HepG2 (cell line): ENCODE measurements around the gene SSMEM1. TPM values are rescaled to one million over a fixed set of nuclear protein-coding genes. Genes with fewer than 3 reads are reported as not detected.

Experiments used
- ATAC-seq: fragments of 200-7000 bp; cut with Tn5 transposase; 3 replicates; pipeline ENCODE4 v1.9.1; 2020; ENCODE audit warnings: mild to moderate bottlenecking, moderate library complexity
- BruUV-seq: library from RNA; stranded (reverse); fragments of 400-500 nt; replicated peaks from 2 replicates; lab custom pipeline; 2021; lab: Mats Ljungman, UMichigan
- CTCF ChIA-PET: fragments of 300-600 bp; formaldehyde crosslinking; extraction: SDS; loops from one replicate; lab custom pipeline; 2021; ENCODE audit warnings: low total read pairs, inconsistent platforms, low intra/inter-chr PET ratio; lab: Yijun Ruan, JAX
- POLR2A ChIA-PET: fragments of 350-600 bp; sonication (Branson Sonifier 250); formaldehyde crosslinking; loops from one replicate; lab custom pipeline; 2020; ENCODE audit warnings: antibody characterized with exemption, inconsistent platforms; lab: Yijun Ruan, JAX
- DNase-seq: peaks from one replicate; pipeline ENCODE4 v3.0.0-alpha.2; 2015; ENCODE audit warnings: low spot score
- FAIRE-seq: peaks from 3 replicates; lab custom pipeline; 2011; peaks lifted over from hg19 to GRCh38; lab: Jason Lieb, UNC
- H2AFZ ChIP-seq: one replicate; pipeline ENCODE4 v1.6.1; 2011; ENCODE audit warnings: low read length, inconsistent platforms
- H3K27ac ChIP-seq: fragments of 300-600 bp; 3 replicates; pipeline ENCODE4 v1.8.0; 2011; ENCODE audit warnings: mixed run types, mild to moderate bottlenecking, mixed read lengths, low read length, inconsistent platforms; ENCODE audit not compliant: insufficient read depth; ENCODE audit errors: extremely low read length
- H3K27me3 ChIP-seq, 2 experiments: fragments of 200-600 bp in 1 of 2; 2 replicates in 1 of 2; 3 replicates in 1 of 2; pipeline versions ENCODE4 v1.6.0 to v1.8.0; 2011; ENCODE audit warnings: low read length in 2 of 2, mild to moderate bottlenecking in 2 of 2, moderate library complexity in 2 of 2, inconsistent platforms in 1 of 2; ENCODE audit not compliant: insufficient read depth in 2 of 2, control insufficient read depth in 1 of 2
- H3K36me3 ChIP-seq, 2 experiments: fragments of 200-600 bp in 1 of 2; replicated peaks in 1 of 2; 2 replicates in 1 of 2; 3 replicates in 1 of 2; pipeline versions ENCODE4 v1.5.1 to v1.8.0; 2011; ENCODE audit warnings: low read length in 2 of 2, inconsistent platforms in 1 of 2; ENCODE audit not compliant: insufficient read depth in 2 of 2, control insufficient read depth in 1 of 2
- H3K4me1 ChIP-seq: 2 replicates; pipeline ENCODE4 v1.5.1; 2012; ENCODE audit warnings: low read length, inconsistent platforms; ENCODE audit not compliant: insufficient read depth
- H3K4me2 ChIP-seq: 2 replicates; pipeline ENCODE4 v1.6.0; 2011; ENCODE audit warnings: low read depth, low read length, inconsistent platforms
- H3K4me3 ChIP-seq, 3 experiments: fragments of 200-600 bp in 1 of 3; sonication (generic), shearing (Covaris generic) in 1 of 3; replicated peaks in 1 of 3; 2 replicates each; pipeline ENCODE4 v1.5.1; 2011 to 2016; ENCODE audit warnings: low read length in 3 of 3, inconsistent platforms in 2 of 3, low read depth in 2 of 3, mild to moderate bottlenecking in 2 of 3, control low read depth in 1 of 3, mixed read lengths in 1 of 3; ENCODE audit not compliant: insufficient read depth in 1 of 3
- H3K79me2 ChIP-seq: one replicate; pipeline ENCODE4 v1.6.1; 2011; ENCODE audit warnings: low read length, inconsistent platforms; ENCODE audit not compliant: insufficient read depth
- H3K9ac ChIP-seq: 2 replicates; pipeline ENCODE4 v1.6.0; 2011; ENCODE audit warnings: mild to moderate bottlenecking, low read depth, low read length, inconsistent platforms; ENCODE audit not compliant: insufficient read depth
- H3K9me3 ChIP-seq: 2 replicates; pipeline ENCODE4 v1.5.1; 2012; ENCODE audit warnings: mild to moderate bottlenecking, low read length
- H4K20me1 ChIP-seq: 2 replicates; pipeline ENCODE4 v1.6.0; 2011; ENCODE audit warnings: inconsistent platforms, mild to moderate bottlenecking, low read length, moderate library complexity; ENCODE audit not compliant: insufficient read depth
- SKIL ChIP-seq: sonication (generic); formaldehyde crosslinking; IDR thresholded peaks from 2 replicates; pipeline ENCODE4 v1.8.0; 2022; ENCODE audit warnings: missing genetic modification reagents, mild to moderate bottlenecking, moderate library complexity, borderline replicate concordance
- SMC3 ChIP-seq: IDR thresholded peaks from 2 replicates; pipeline ENCODE4 v1.6.1; 2011; ENCODE audit warnings: low read length, improper control_type of control experiment
- ZBTB25 ChIP-seq: IDR thresholded peaks from 2 replicates; pipeline ENCODE4 v1.6.1; 2018; ENCODE audit warnings: missing genetic modification reagents
- ZNF350 ChIP-seq: sonication (generic); formaldehyde crosslinking; IDR thresholded peaks from 2 replicates; pipeline ENCODE4 v1.4.0; 2020; ENCODE audit warnings: mild to moderate bottlenecking, low read depth, missing genetic modification reagents, borderline replicate concordance
- ZNF468 ChIP-seq: sonication (generic); formaldehyde crosslinking; IDR thresholded peaks from 2 replicates; pipeline ENCODE4 v1.8.0; 2022; ENCODE audit warnings: mild to moderate bottlenecking, moderate library complexity, missing genetic modification reagents
- ZNF781 ChIP-seq: sonication (generic); formaldehyde crosslinking; IDR thresholded peaks from 2 replicates; pipeline ENCODE4 v1.5.1; 2020; ENCODE audit warnings: borderline replicate concordance, mild to moderate bottlenecking, missing genetic modification reagents; ENCODE audit errors: not compliant biosample characterization
- ZNF83 ChIP-seq: sonication (generic); formaldehyde crosslinking; IDR thresholded peaks from 2 replicates; pipeline ENCODE4 v1.4.0; 2020; ENCODE audit warnings: missing genetic modification reagents, mild to moderate bottlenecking, borderline replicate concordance
- WGBS: methylation state at CpG from one replicate; pipeline ENCODE4 v1.1.6; 2017; ENCODE audit warnings: low lambda C conversion rate; 5-methylcytosine and 5-hydroxymethylcytosine counted together
- in situ Hi-C: cut with HindIII; loops from 2 replicates; pipeline ENCODE4 v1.10.0; 2017; ENCODE audit warnings: low pct_unique_long_range_greater_than_20kb; ENCODE audit not compliant: extremely low pct_ligation_motif_present
- intact Hi-C: fragments of 100-400 bp; cut with micrococcal nuclease; formaldehyde crosslinking; loops from one replicate; pipeline ENCODE4 v1.10.0; 2022; ENCODE audit not compliant: unreplicated experiment
- polyA plus RNA-seq, 8 experiments: library from polyadenylated mRNA; depleted of rRNA in 3 of 8; stranded (reverse) in 7 of 8; unstranded in 1 of 8; fragments of >200 nt; fragmentation: Illumina TruSeq in 4 of 8; extraction: Trizol in 4 of 8; gene quantifications; 2 replicates each; pipeline versions ENCODE4 v1.2.1 to v1.2.3, GENCODE V29; 2011 to 2016; ENCODE audit warnings: low read depth in 4 of 8, missing spikeins in 1 of 8, mixed read lengths in 1 of 8; ENCODE audit not compliant: insufficient read depth in 1 of 8
- total RNA-seq, 5 experiments: library from RNA; depleted of rRNA; stranded (reverse); fragments of >200 nt; fragmentation: Illumina TruSeq; extraction: Trizol; gene quantifications; 2 replicates each; pipeline ENCODE4 v1.2.3, GENCODE V29; 2016; ENCODE audit warnings: low read depth in 1 of 5

SSMEM1 gene
- total and polyA plus RNA-seq, 2 of the 13 experiments (the other 11 are each of a cell fraction or from before 2014, with no cell fraction given): not detected

DNA sequence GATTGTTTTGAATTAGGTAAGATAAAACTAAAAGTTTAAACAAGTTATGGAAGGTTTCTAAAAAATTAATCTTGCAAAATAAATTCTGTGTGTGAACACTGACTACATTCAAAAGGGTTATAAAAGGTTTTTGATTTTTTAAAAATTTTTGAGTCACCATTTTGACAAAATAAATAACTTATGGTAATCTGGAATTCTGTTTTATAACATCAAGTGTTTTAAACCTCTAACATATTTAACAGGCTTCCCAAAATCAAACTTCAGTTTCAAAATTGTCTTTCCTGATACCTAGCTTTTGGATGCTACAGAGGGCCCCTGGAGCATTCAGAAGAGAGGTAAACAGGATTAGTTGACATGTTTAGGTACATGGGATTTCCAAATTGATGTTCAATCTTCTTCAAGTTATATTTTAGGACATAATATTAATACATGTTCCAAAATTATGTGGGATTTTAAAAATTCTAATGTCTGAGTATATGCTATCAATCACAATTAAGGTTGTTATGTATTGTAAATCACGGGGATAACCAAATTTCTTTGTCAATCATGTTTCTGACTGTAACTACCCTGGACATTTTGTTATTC is 50.9 kb downstream of the SSMEM1 start:
- POLR2A ChIA-PET: no interaction called here
- no peak for FAIRE-seq

GRCh38 chr7:130262448-130262847 is 54.8 kb downstream of the SSMEM1 start:
- H3K4me1 ChIP-seq: peaks cover 5% of the 10 kb centered on the region; the same call in 1 of the 2 replicates
- CTCF ChIA-PET: no interaction called here
- no peak overlapping the region for H2AFZ ChIP-seq
- H3K4me3 ChIP-seq: no peak overlapping the region
- intact Hi-C loops (no loop called here), in situ Hi-C loops (no loop called here)
- DNase-seq (no peak), ATAC-seq (peak; percentile 61), FAIRE-seq (no peak)
- H3K9ac ChIP-seq: no peak overlapping the region
- H3K4me2 ChIP-seq: no peak overlapping the region
- TF ChIP-seq ZNF350 (CRISPR knock-in tag) (no peak), SKIL (CRISPR knock-in tag) (no peak), ZNF781 (CRISPR knock-in tag) (no peak), SMC3 (no peak), ZNF468 (CRISPR knock-in tag) (no peak)
- BruUV-seq: no TSS peak
- no peak overlapping the region for H3K27ac ChIP-seq
- POLR2A ChIA-PET: no interaction called here
- H3K27me3 ChIP-seq: peaks cover 0 to 5% of the 10 kb centered on the region in 2 experiments; a peak in 2 of 5 replicates
- WGBS: 33% methylated on average over 2 of the region's 2 CpGs
- H3K9me3 ChIP-seq: no peaks in the 10 kb centered on the region
- no peaks in the 10 kb centered on the region for H3K79me2 ChIP-seq
- no peaks in the 10 kb centered on the region for H4K20me1 ChIP-seq
- H3K36me3 ChIP-seq: no peaks in the 10 kb centered on the region

More for the DNA sequence above, 50.9 kb downstream of the SSMEM1 start:
- H3K9ac ChIP-seq: no peak overlapping the region
- CTCF ChIA-PET: no interaction called here
- 0% methylated on average over 1 of the region's 1 CpG for WGBS
- no peak for DNase-seq
- H2AFZ ChIP-seq: no peak overlapping the region
- H3K4me2 ChIP-seq: no peak overlapping the region
- BruUV-seq: no TSS peak
- no peaks in the 10 kb centered on the region for H3K27me3 ChIP-seq
- H3K9me3 ChIP-seq: no peaks in the 10 kb centered on the region
- H4K20me1 ChIP-seq: no peaks in the 10 kb centered on the region
- H3K27ac ChIP-seq: no peak overlapping the region
- ATAC-seq: no peak
- H3K4me1 ChIP-seq: peaks cover 8% of the 10 kb centered on the region; the same call in 1 of the 2 replicates
- H3K36me3 ChIP-seq: no peaks in the 10 kb centered on the region
- intact Hi-C loops: no loop called here
- TF ChIP-seq ZBTB25 (CRISPR knock-in tag) (no peak), ZNF83 (CRISPR knock-in tag) (no peak)
- H3K79me2 ChIP-seq: no peaks in the 10 kb centered on the region
- H3K4me3 ChIP-seq: no peak overlapping the region
- in situ Hi-C loops: no loop called here
